ENCODE measurements around the gene ROBO1. TPM values are rescaled to one million over a fixed set of nuclear protein-coding genes. Genes with fewer than 3 reads are reported as not detected.
A peak's percentile ranks its signal among the peaks of the same experiment; 100 is the strongest.

The ROBO1 gene
- total and polyA plus RNA-seq, 2 experiments from 2014 or later, result 29.3 to 171 TPM

- Histone ChIP-seq H3K36me3 (no peaks in the 10 kb centered on the region), H3K4me1 (ENCODE audit: low read depth) (peaks cover 5% of the 10 kb centered on the region), H3K27ac (no peak overlapping the region), H3K4me3 (no peak overlapping the region), H3K27me3 (no peaks in the 10 kb centered on the region), H3K9me3 (ENCODE audit: low read depth) (no peaks in the 10 kb centered on the region)
- TF ChIP-seq, protein P1, sequence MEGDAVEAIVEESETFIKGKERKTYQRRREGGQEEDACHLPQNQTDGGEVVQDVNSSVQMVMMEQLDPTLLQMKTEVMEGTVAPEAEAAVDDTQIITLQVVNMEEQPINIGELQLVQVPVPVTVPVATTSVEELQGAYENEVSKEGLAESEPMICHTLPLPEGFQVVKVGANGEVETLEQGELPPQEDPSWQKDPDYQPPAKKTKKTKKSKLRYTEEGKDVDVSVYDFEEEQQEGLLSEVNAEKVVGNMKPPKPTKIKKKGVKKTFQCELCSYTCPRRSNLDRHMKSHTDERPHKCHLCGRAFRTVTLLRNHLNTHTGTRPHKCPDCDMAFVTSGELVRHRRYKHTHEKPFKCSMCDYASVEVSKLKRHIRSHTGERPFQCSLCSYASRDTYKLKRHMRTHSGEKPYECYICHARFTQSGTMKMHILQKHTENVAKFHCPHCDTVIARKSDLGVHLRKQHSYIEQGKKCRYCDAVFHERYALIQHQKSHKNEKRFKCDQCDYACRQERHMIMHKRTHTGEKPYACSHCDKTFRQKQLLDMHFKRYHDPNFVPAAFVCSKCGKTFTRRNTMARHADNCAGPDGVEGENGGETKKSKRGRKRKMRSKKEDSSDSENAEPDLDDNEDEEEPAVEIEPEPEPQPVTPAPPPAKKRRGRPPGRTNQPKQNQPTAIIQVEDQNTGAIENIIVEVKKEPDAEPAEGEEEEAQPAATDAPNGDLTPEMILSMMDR (IDR thresholded peaks at IDR 0.05; ENCODE audit: low read depth, low read length), result no peak
- DNase-seq (ENCODE audit: low read depth in 1 of 2, low spot score in 1 of 2), result no peak
Measured at GRCh38 chr3:79284781-79285180, 483.0 kb downstream of the ROBO1 start.

DNA sequence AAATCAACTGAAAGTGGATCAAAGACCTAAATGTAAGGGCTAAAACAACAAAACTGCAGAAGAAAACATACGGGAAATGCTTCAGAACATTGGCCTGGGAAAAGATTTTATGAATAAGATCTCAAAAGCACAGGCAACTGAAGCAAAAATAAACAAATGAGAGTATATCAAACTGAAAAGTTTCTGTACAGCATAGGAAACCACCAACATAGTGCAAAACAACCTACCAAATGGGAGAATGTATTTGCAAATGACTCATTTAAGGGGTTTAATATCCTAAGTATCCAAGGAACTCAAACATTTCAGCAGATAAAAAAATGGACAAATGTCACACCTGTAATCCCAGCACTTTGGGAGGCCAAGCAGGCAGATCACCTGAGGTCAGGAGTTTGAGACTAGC, 489.1 kb downstream of the ROBO1 start:
- H3K36me3 ChIP-seq, result no peaks in the 10 kb centered on the region
- no peak for DNase-seq (ENCODE audit: low read depth in 1 of 2, low spot score in 1 of 2)
- TF ChIP-seq, protein P1 (IDR thresholded peaks at IDR 0.05; ENCODE audit: low read depth, low read length), result no peak
- peaks cover 5% of the 10 kb centered on the region for H3K4me1 ChIP-seq (ENCODE audit: low read depth)
- H3K9me3 ChIP-seq (ENCODE audit: low read depth), result no peaks in the 10 kb centered on the region
- H3K4me3 ChIP-seq, result no peak overlapping the region
- no peak overlapping the region for H3K27ac ChIP-seq
- no peaks in the 10 kb centered on the region for H3K27me3 ChIP-seq

- no peaks in the 10 kb centered on the region for H3K27me3 ChIP-seq
- H3K4me1 ChIP-seq (ENCODE audit: low read depth), result peaks cover 7% of the 10 kb centered on the region
- DNase-seq (ENCODE audit: low read depth in 1 of 2, low spot score in 1 of 2), result no peak
- TF ChIP-seq, protein P1 (IDR thresholded peaks at IDR 0.05; ENCODE audit: low read depth, low read length), result no peak
- no peaks in the 10 kb centered on the region for H3K9me3 ChIP-seq (ENCODE audit: low read depth)
- no peak overlapping the region for H3K4me3 ChIP-seq
- H3K27ac ChIP-seq, result no peak overlapping the region
- H3K36me3 ChIP-seq, result no peaks in the 10 kb centered on the region
Measured at GRCh38 chr3:79268422-79268821, 499.4 kb downstream of the ROBO1 start.

- H3K4me1 ChIP-seq (ENCODE audit: low read depth), result no peaks in the 10 kb centered on the region
- DNase-seq (ENCODE audit: low read depth in 1 of 2, low spot score in 1 of 2), result no peak
- no peaks in the 10 kb centered on the region for H3K36me3 ChIP-seq
- H3K9me3 ChIP-seq (ENCODE audit: low read depth), result no peaks in the 10 kb centered on the region
- H3K4me3 ChIP-seq, result no peak overlapping the region
- no peak overlapping the region for H3K27ac ChIP-seq
- no peaks in the 10 kb centered on the region for H3K27me3 ChIP-seq
- TF ChIP-seq, protein P1 (IDR thresholded peaks at IDR 0.05; ENCODE audit: low read depth, low read length), result no peak
Measured at GRCh38 chr3:79264892-79265291, 502.9 kb downstream of the ROBO1 start.

GRCh38 chr3:79263423-79263822, 504.4 kb downstream of the ROBO1 start:
- Histone ChIP-seq H3K4me1 (ENCODE audit: low read depth) (no peaks in the 10 kb centered on the region), H3K27ac (no peak overlapping the region), H3K4me3 (no peak overlapping the region), H3K36me3 (no peaks in the 10 kb centered on the region), H3K9me3 (ENCODE audit: low read depth) (no peaks in the 10 kb centered on the region), H3K27me3 (no peaks in the 10 kb centered on the region)
- TF ChIP-seq, protein P1 (IDR thresholded peaks at IDR 0.05; ENCODE audit: low read depth, low read length), result no peak
- peak in 1 of 2 donors; percentile 29 for DNase-seq (ENCODE audit: low read depth in 1 of 2, low spot score in 1 of 2)

- no peaks in the 10 kb centered on the region for H3K27me3 ChIP-seq
- H3K27ac ChIP-seq, result no peak overlapping the region
- H3K4me1 ChIP-seq (ENCODE audit: low read depth), result no peaks in the 10 kb centered on the region
- no peak for DNase-seq (ENCODE audit: low read depth in 1 of 2, low spot score in 1 of 2)
- TF ChIP-seq, protein P1 (IDR thresholded peaks at IDR 0.05; ENCODE audit: low read depth, low read length), result no peak
- H3K9me3 ChIP-seq (ENCODE audit: low read depth), result no peaks in the 10 kb centered on the region
- H3K36me3 ChIP-seq, result no peaks in the 10 kb centered on the region
- no peak overlapping the region for H3K4me3 ChIP-seq
Measured at GRCh38 chr3:79258479-79258878, 509.3 kb downstream of the ROBO1 start.

All from cardiac muscle cell (in vitro differentiated cells and primary cell).